Measurements from ENCODE around the gene PGBD2.
"Not testable (repeated sequence)": the region's sequence is repeated elsewhere in the genome, so short reads cannot be mapped to it uniquely, and the experiment has no call there.

The PGBD2 gene

GRCh38 chr1:248923352-248924338, 17.6 kb downstream of the PGBD2 start:
- Histone ChIP-seq H3K27ac (peak overlapping the region in 1 of 21 experiments; percentile 46), H3K4me3 (no peak overlapping the region)

- H3K27ac ChIP-seq: peak overlapping the region in 2 of 21 experiments; percentile 46 to 70
These were observed 18.9 kb downstream of the PGBD2 start for GRCh38 chr1:248924696-248925532.

GRCh38 chr1:248925859-248926258, 19.8 kb downstream of the PGBD2 start:
- H3K4me3 ChIP-seq: not testable (repeated sequence)
- H3K27ac ChIP-seq: peak overlapping the region in 2 of 21 experiments; percentile 68 to 70

More at GRCh38 chr1:248924696-248925532, 18.9 kb downstream of the PGBD2 start:
- no peak overlapping the region for H3K4me3 ChIP-seq

- no peak overlapping the region for H3K4me3 ChIP-seq
These were observed 20.6 kb downstream of the PGBD2 start for GRCh38 chr1:248926401-248927182.

GRCh38 chr1:248927283-248927682, 21.2 kb downstream of the PGBD2 start:
- not testable (repeated sequence) for H3K4me3 ChIP-seq
- peak overlapping the region in 3 of 21 experiments; percentile 7 to 70 (median 57) for H3K27ac ChIP-seq

More at GRCh38 chr1:248926401-248927182, 20.6 kb downstream of the PGBD2 start:
- peak overlapping the region in 3 of 21 experiments; percentile 7 to 70 (median 68) for H3K27ac ChIP-seq

- H3K4me3 ChIP-seq: not testable (repeated sequence)
- peak overlapping the region in 2 of 21 experiments; percentile 30 to 57 for H3K27ac ChIP-seq
These were observed 22.1 kb downstream of the PGBD2 start for GRCh38 chr1:248928122-248928521.

GRCh38 chr1:248930037-248930436, 24.0 kb downstream of the PGBD2 start:
- H3K4me3 ChIP-seq, H3K27ac ChIP-seq: not testable (repeated sequence)

- not testable (repeated sequence) for H3K4me3 ChIP-seq, H3K27ac ChIP-seq
These were observed 32.3 kb downstream of the PGBD2 start for GRCh38 chr1:248938173-248938809.

- H3K27ac ChIP-seq, H3K4me3 ChIP-seq: not testable (repeated sequence)
These were observed 38.3 kb downstream of the PGBD2 start for GRCh38 chr1:248944134-248944999.

GRCh38 chr1:248945000-248945423, 39.0 kb downstream of the PGBD2 start:
- H3K4me3 ChIP-seq, H3K27ac ChIP-seq: not testable (repeated sequence)

- not testable (repeated sequence) for H3K4me3 ChIP-seq, H3K27ac ChIP-seq
These were observed 39.4 kb downstream of the PGBD2 start for GRCh38 chr1:248945453-248945852.

GRCh38 chr1:248945856-248946416, 39.9 kb downstream of the PGBD2 start:
- H3K27ac ChIP-seq, H3K4me3 ChIP-seq: not testable (repeated sequence)
